SJCRH30 (cell line): ENCODE measurements around the gene DENND4A. TPM values are rescaled to one million over a fixed set of nuclear protein-coding genes. Genes with fewer than 3 reads are reported as not detected.
A peak's percentile ranks its signal among the peaks of the same experiment; 100 is the strongest.

Source experiments
- DNase-seq, 2 experiments: peaks; one replicate each; pipeline ENCODE4 v3.0.0-alpha.2; 2015 to 2020
- H3K27ac ChIP-seq: fragments of 250-450 bp; sonication (Bioruptor Pico); 2 replicates; pipeline ENCODE4 v1.5.1; 2020; ENCODE audit warnings: mild to moderate bottlenecking, moderate library complexity
- H3K27me3 ChIP-seq: fragments of 250-450 bp; sonication (Bioruptor Pico); 2 replicates; pipeline ENCODE4 v1.5.1; 2020; ENCODE audit warnings: mild to moderate bottlenecking, moderate library complexity
- H3K36me3 ChIP-seq: fragments of 250-450 bp; sonication (Bioruptor Pico); 2 replicates; pipeline ENCODE4 v1.5.1; 2020; ENCODE audit warnings: mild to moderate bottlenecking, moderate library complexity
- H3K4me1 ChIP-seq: fragments of 250-450 bp; sonication (Bioruptor Pico); 2 replicates; pipeline ENCODE4 v1.5.1; 2020; ENCODE audit warnings: mild to moderate bottlenecking, moderate library complexity
- H3K4me3 ChIP-seq: fragments of 250-450 bp; sonication (Bioruptor Pico); 2 replicates; pipeline ENCODE4 v1.5.1; 2020; ENCODE audit warnings: mild to moderate bottlenecking, moderate library complexity
- H3K9me3 ChIP-seq: fragments of 250-450 bp; sonication (Bioruptor Pico); replicated peaks from 2 replicates; pipeline ENCODE4 v1.5.1; 2020; ENCODE audit warnings: mild to moderate bottlenecking, moderate library complexity
- total RNA-seq: library from RNA; depleted of rRNA; stranded (reverse); fragments of >200 nt; shearing (Covaris generic); gene quantifications from 2 replicates; pipeline ENCODE4 v1.2.3, GENCODE V29; 2014

Gene DENND4A
- total RNA-seq, 1 experiment from 2014 or later, result 26.4 TPM

DNA sequence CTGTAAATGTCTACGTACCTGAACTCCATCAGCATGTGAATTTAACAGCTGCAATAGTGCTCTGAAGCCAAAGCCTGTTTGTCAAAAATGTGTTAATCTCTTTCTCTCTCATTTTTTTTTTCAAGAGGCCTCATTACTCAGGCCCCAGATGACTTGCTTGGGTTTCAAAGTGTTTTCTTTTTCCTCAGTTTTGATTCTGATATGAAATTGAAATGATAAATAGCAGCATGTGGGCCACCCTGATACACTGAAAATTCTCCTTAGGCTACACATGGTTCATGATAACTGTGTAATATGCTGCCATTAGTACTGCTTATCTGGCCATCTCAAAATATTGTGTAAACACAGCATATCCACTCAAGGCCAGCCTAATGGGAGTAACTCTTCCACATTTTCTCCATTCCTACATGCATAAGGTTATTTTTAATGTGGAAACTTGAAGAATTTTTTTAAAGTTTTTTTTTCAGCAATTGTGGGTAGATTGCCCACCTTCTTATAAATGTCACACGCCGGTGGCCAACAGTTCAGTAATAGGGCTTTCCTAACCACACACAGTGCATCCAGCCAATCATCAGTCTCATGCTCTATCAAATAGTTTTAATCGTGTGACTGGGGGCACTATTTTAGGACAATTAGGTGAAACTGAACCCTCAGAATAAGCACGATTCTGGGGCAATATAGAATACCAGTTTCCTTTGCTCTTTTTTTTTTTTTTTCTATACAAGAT lies 13.1 kb upstream of the DENND4A start:
- Histone ChIP-seq H3K27me3 (no peaks in the 10 kb centered on the region), H3K9me3 (no peaks in the 10 kb centered on the region), H3K27ac (no peak overlapping the region), H3K36me3 (no peaks in the 10 kb centered on the region), H3K4me1 (peaks cover 17% of the 10 kb centered on the region), H3K4me3 (no peak overlapping the region)
- DNase-seq, result no peak

DNA sequence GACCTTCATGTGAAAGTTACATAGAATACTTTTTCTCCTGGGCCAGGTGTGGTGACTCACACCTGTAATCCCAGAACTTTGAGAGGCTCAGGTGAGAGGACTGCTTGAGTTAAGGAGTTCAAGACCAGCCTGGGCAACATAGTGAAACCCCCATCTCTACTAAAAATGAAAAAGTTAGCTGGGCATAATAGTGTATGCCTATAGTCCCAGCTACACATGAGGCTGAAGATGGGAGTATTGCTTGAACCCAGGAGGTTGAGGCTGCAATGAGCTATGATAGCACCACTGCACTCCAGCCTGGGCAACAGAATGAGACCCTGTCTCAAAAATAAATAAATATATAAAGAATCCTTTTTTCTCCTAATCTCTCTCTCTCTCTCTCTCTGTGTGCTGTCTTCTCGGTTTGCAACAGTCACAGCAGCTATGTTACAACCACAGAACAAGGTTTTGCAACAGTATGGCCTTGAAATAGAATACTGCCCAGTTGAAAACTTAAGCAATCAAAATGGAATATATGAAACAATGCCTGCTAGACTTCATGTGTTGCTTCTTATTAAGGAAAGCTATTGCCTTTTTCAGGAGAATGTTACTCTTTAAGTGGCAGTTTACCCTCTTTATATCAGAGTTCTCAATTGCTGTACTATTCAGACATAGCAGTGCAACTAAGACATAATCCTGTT lies 12.3 kb upstream of the DENND4A start:
- DNase-seq, result no peak
- no peaks in the 10 kb centered on the region for H3K9me3 ChIP-seq
- H3K27ac ChIP-seq, result no peak overlapping the region
- H3K27me3 ChIP-seq, result no peaks in the 10 kb centered on the region
- peaks cover 17% of the 10 kb centered on the region for H3K4me1 ChIP-seq
- H3K4me3 ChIP-seq, result no peak overlapping the region
- no peaks in the 10 kb centered on the region for H3K36me3 ChIP-seq

DNA sequence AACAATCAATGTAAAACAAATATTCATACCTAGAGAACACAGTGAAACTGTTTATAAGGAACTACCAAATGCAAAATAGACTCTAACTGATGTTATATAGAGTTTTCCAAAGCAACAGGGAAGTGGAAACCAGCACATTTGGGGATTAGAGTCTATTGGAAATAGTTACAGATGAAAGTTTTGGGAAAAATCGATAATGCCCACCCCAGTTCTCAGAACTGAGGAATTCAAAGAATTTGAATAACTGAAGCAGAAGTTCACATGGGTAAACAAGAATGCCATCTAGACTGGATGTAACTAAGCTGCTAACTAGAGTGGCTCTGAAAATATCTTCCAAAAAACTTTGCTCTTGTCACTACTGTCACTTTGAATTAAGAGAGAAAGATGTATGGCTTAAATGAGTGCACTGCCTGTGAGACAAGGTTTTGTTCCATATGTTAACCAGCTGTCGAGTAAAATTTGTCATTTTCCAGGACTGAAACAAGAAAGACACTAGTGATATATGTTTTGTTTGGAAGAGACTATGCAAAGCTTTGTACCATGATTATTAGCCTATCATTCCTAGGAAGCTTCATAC lies 9.2 kb upstream of the DENND4A start:
- Histone ChIP-seq H3K4me3 (no peak overlapping the region), H3K9me3 (no peaks in the 10 kb centered on the region), H3K27ac (no peak overlapping the region), H3K4me1 (peaks cover 26% of the 10 kb centered on the region), H3K27me3 (no peaks in the 10 kb centered on the region), H3K36me3 (no peaks in the 10 kb centered on the region)
- DNase-seq, result no peak

DNA sequence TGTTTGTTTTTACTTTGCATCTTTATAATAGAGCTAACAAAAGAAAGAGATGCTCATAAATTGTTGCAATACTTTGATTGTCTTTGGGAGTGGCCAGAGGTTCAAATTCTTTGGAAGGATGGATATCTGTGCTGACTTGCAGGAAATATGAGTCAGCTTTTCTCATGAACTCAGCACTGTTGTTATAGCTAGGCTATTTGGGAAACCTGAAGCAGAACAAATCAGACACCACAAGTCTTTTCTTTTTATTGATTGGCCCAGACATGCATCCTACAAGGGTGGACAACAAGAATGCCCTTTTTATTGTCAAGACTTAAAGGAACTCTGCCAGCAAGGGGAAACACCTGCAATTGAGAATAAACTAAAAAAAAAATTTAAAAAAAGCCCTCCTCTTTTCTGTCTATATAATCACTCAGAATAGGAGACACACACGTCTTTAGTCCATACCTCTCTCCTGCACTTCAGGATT lies 4.6 kb upstream of the DENND4A start:
- H3K36me3 ChIP-seq, result no peaks in the 10 kb centered on the region
- H3K4me1 ChIP-seq, result peaks cover 17% of the 10 kb centered on the region
- no peaks in the 10 kb centered on the region for H3K27me3 ChIP-seq
- no peaks in the 10 kb centered on the region for H3K9me3 ChIP-seq
- peak; percentile 6 to 63 for DNase-seq
- no peak overlapping the region for H3K4me3 ChIP-seq
- H3K27ac ChIP-seq, result peak overlapping the region; percentile 44

DNA sequence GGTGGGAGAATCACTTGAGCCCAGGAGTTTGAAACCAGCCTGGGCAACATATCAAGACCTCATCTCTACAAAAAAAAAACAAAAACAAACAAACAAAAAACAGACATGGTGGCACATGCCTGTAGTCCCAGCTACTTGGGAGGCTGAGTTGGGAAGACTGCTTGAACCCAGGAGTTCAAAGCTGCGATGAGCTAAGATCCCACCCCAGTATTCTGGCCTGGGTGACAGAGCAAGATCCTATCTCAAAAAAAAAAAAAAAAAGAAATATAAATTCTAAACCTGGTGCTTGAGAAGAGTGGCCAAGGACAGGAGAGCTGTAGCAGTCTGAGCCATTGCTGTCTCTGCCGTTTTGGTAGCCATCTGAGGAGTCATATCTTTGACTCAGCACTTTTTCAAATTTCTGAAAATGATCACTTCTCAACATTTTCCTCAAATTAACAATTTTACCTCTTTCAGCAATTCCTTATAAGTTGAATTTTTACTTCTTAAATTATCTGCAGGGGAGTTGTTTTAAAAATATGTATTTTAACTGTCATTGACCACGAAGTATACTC lies 3.6 kb upstream of the DENND4A start:
- Histone ChIP-seq H3K36me3 (no peaks in the 10 kb centered on the region), H3K9me3 (no peaks in the 10 kb centered on the region), H3K27me3 (no peaks in the 10 kb centered on the region), H3K4me1 (peaks cover 13% of the 10 kb centered on the region), H3K4me3 (no peak overlapping the region), H3K27ac (peak overlapping the region; percentile 44)
- DNase-seq, result no peak

DNA sequence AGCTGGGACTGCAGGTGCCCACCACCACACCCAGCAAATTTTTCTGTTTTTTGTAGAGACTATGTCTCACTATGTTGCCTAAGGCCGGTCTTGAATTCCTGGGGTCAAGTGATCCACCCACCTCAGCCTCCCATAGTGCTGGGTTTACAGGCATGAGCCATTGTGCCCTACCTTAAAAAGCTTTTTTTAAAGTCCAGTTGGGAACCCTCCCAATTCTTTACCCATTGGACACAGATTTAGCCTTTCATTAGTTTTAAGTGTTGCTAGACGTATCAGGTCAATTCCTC lies 1.7 kb upstream of the DENND4A start:
- H3K4me1 ChIP-seq, result peaks cover 16% of the 10 kb centered on the region
- no peaks in the 10 kb centered on the region for H3K27me3 ChIP-seq

DNA sequence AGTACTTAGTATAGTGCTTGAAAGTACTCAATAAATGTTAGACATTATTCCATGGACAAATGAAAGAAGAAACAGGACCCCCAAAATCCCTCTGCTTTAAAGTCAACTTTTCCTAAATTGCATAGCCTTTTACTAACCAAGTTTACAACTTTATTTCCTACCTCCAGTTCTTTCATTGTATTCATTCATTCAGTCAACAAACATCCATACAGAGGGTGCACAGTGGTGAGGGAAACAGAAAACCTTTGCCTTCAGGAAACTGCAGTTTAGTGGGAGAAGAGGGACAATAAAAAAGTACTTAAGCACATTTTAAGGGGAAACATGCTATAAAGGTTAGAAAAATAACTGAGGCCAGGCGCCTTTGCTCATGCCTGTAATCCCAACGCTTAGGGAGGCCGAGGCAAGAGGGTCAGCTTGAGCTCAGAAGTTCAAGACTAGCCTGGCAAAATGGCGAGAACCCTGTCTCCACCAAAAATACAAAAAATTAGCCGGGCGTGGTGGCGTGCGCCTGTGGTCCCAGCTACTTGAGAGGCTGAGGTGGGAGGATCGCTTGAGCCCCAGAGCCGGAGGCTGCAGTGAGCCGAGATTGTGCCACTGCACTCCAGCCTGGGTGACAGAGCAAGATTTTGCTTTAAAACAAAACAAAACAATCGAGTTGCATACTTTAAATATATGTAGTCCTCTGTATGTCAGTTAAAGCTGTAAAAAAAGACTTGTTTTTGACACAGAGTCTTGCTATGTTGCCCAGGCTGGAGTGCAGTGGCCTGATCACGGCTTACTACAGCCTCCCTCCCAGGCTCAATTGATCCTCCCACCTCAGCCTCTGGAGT lies 1.1 kb upstream of the DENND4A start:
- peaks cover 16% of the 10 kb centered on the region for H3K4me1 ChIP-seq

More for the DNA sequence above, 1.7 kb upstream of the DENND4A start:
- H3K4me3 ChIP-seq, result no peak overlapping the region
- no peak for DNase-seq
- H3K36me3 ChIP-seq, result no peaks in the 10 kb centered on the region
- no peak overlapping the region for H3K27ac ChIP-seq
- no peaks in the 10 kb centered on the region for H3K9me3 ChIP-seq

DNA sequence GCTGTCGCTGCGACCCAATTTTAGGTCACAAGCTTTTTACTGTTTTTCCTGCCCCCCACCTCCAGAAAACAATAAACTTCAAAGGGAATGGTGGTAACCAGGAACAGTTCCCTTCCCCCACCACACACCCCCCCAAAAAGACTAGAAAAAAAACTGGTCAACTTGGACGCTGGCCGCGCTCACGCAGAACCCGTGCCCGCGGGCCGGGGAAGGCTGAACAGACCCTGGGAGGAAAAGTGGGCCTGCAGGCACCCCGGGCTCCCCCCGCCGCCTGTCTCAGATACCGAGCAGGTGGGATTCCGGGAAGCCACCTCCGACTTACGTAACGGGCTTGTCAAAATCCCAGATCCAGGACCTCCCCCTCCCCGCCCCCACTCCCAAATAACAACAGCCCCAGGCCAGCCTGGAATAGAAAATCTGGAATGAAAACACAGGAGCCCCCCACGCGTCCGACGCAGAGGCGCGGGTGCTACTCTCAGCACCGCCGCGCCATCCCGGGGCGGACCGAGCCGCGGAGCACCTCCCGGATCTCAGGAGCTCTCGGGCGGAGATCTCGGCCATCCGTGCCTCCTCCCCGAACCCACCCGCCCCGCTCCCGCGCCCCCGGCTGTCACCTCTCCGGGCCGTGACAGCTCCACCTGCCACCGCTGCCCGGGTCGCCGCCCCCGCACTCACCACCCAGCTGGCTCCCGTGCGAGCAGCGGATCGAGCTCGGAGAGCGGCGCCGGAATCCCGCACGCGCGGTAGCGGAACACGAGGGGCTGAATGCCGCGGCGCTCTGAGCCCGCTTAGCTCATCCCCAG lies 557 bp downstream of the DENND4A start:
- H3K36me3 ChIP-seq, result no peaks in the 10 kb centered on the region
- no peaks in the 10 kb centered on the region for H3K27me3 ChIP-seq
- H3K4me1 ChIP-seq, result peaks cover 15% of the 10 kb centered on the region
- H3K27ac ChIP-seq, result peak overlapping the region; percentile 96
- no peaks in the 10 kb centered on the region for H3K9me3 ChIP-seq
- peak; percentile 69 to 70 for DNase-seq
- peak overlapping the region; percentile 90 for H3K4me3 ChIP-seq

More for the DNA sequence above, 1.1 kb upstream of the DENND4A start:
- peak overlapping the region; percentile 90 for H3K4me3 ChIP-seq
- peak overlapping the region; percentile 96 for H3K27ac ChIP-seq
- no peaks in the 10 kb centered on the region for H3K27me3 ChIP-seq
- no peak for DNase-seq
- no peaks in the 10 kb centered on the region for H3K36me3 ChIP-seq
- H3K9me3 ChIP-seq, result no peaks in the 10 kb centered on the region

DNA sequence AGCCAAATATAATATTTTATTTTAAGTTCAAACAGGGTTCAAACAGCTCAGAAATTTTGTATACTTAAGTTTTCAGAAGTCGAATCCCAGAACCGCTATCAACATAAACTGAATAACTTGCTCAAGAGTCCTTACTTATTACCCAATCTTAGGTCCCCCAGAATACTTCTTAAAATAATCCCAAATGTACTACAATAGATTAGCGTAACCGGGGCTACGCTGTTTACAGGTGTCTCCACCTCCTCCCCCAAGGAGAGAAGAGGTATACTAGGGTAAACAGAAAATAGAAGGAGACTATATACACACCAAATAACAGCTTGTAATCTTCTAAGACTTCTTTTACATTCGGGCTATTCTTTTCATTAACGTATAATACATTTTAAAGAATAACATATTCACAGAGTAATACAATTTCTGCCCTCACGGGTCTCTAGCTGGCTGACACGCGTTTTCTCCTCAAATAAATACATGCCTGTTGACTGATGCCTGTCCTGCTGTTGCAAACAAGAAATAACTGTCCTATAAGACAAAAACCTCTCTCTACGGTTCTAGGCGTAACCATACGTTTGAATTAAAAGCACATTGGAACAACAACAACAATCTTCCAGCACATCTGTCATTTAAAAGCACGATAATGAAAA lies 1.3 kb downstream of the DENND4A start:
- no peaks in the 10 kb centered on the region for H3K27me3 ChIP-seq
- no peak for DNase-seq
- no peaks in the 10 kb centered on the region for H3K9me3 ChIP-seq
- 0 out of 2 replicates have a peak, but pooled peaks cover under 1% of the 10 kb centered on the region for H3K36me3 ChIP-seq
- H3K27ac ChIP-seq, result peak overlapping the region; percentile 96
- H3K4me1 ChIP-seq, result peaks cover 11% of the 10 kb centered on the region
- H3K4me3 ChIP-seq, result peak overlapping the region; percentile 90

DNA sequence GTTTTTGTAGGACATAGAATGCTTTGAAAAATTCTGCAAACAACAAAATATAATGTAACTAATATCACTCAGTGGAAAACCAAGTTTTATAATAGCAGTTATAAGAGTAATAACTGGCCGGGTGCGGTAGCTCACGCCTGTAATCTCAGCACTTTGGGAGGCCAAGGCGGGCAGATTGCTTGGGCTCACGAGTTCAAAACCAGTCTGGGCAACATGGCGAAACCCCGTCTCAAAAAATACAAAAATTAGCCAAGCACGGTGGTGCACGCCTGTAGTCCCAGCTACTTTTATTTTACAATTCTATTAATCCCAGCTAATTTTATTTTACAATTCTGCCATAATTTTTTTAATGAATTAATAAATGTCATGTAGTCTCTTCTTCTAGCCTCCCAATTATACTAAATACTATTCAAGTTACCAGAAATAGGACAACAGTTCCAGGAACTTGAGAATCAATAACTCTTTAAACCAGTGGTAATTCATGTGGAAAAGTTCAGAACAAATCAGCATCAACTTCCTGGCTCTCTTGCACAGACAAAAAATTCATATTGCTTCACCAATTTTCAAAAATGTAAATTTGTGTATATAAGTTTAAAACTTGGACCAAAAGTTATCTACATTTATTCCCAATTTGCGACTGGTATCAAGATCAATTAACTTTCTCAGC lies 2.2 kb downstream of the DENND4A start:
- no peak overlapping the region for H3K27ac ChIP-seq
- no peaks in the 10 kb centered on the region for H3K27me3 ChIP-seq
- H3K4me3 ChIP-seq, result no peak overlapping the region
- no peaks in the 10 kb centered on the region for H3K9me3 ChIP-seq
- 0 out of 2 replicates have a peak, but pooled peaks cover 2% of the 10 kb centered on the region for H3K36me3 ChIP-seq
- no peak for DNase-seq
- H3K4me1 ChIP-seq, result peaks cover 14% of the 10 kb centered on the region

DNA sequence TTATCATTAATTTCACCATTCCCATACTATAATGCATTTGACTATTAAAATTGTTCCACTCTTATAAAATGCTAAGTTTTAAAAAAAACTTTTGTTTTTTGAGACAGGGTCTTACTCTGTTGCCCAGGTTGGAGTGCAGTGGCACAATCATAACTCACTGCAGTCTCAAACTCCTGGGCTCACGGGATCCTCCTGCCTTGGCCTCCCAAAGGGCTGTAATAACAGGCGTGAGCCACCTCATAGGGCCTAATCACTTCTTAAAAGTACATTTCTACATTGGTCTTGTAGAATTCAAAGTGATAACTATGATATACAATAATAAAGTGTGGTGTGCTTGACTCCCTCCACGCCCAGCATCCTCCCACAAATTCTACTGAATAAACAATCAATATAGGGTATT lies 3.0 kb downstream of the DENND4A start:
- Histone ChIP-seq H3K27ac (no peak overlapping the region), H3K9me3 (no peaks in the 10 kb centered on the region), H3K27me3 (no peaks in the 10 kb centered on the region), H3K4me3 (no peak overlapping the region), H3K4me1 (peaks cover 14% of the 10 kb centered on the region), H3K36me3 (0 out of 2 replicates have a peak, but pooled peaks cover 2% of the 10 kb centered on the region)
- no peak for DNase-seq

DNA sequence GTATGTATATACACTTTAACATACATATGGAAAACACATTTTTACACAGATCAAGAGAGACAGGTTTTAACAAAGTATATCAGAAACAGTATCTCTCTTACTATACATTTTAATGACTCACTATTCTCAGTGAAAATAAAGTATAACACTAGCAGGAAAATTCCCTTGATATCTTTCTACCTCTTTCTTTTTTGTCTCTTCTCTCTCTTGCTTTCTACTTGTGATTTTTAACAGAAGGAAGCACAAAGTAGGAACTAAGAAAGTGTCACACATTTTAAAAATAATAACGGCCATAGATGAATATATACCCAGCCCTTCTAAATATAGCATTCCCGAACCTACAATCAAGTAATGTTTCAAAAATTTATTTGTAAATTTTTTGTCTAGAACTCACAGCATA lies 4.8 kb downstream of the DENND4A start:
- H3K36me3 ChIP-seq, result peaks cover 2% of the 10 kb centered on the region; the same call in 1 of the 2 replicates
- no peak overlapping the region for H3K4me3 ChIP-seq
- no peak for DNase-seq
- H3K4me1 ChIP-seq, result peaks cover 14% of the 10 kb centered on the region
- H3K27me3 ChIP-seq, result no peaks in the 10 kb centered on the region
- H3K9me3 ChIP-seq, result no peaks in the 10 kb centered on the region
- H3K27ac ChIP-seq, result no peak overlapping the region

DNA sequence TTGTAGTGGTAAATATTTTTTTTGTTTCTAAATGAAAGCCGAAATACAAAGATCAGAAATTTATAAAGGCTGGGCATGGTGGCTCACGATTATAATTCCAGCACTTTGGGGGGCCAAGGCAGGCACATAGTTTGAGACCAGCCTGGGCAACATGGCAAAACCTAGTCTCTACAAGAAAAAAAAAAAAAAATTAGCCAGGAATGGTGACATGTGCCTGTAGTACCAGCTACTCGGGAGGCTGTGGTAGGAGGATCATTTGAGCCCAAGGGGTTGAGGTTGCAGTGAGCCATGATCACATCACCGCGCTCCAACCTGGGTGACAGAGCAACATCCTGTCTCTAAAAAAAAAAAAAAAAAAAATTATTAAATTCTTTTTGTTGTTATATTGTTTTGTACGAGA lies 6.9 kb downstream of the DENND4A start:
- no peak for DNase-seq
- no peaks in the 10 kb centered on the region for H3K27me3 ChIP-seq
- peaks cover 13% of the 10 kb centered on the region for H3K4me1 ChIP-seq
- H3K4me3 ChIP-seq, result no peak overlapping the region
- no peaks in the 10 kb centered on the region for H3K9me3 ChIP-seq
- H3K27ac ChIP-seq, result no peak overlapping the region
- peaks cover 2% of the 10 kb centered on the region; the same call in 1 of the 2 replicates for H3K36me3 ChIP-seq
